Activated CD4-positive, alpha-beta T cell treated with anti-CD3 and anti-CD28 coated beads, Interleukin-2, amount 50 U/mL, for 4 hours (primary cell): ENCODE results near the gene SERPING1.
"Not testable (repeated sequence)": the region's sequence is repeated elsewhere in the genome, so short reads cannot be mapped to it uniquely, and the experiment has no call there.

Source experiments
- DNase-seq, 2 experiments: peaks; one replicate each; pipeline ENCODE4 v3.0.0-alpha.2; 2020

The SERPING1 gene

GRCh38 chr11:57638811-57639320, 41.4 kb downstream of the SERPING1 start:
- no peak for DNase-seq

DNA sequence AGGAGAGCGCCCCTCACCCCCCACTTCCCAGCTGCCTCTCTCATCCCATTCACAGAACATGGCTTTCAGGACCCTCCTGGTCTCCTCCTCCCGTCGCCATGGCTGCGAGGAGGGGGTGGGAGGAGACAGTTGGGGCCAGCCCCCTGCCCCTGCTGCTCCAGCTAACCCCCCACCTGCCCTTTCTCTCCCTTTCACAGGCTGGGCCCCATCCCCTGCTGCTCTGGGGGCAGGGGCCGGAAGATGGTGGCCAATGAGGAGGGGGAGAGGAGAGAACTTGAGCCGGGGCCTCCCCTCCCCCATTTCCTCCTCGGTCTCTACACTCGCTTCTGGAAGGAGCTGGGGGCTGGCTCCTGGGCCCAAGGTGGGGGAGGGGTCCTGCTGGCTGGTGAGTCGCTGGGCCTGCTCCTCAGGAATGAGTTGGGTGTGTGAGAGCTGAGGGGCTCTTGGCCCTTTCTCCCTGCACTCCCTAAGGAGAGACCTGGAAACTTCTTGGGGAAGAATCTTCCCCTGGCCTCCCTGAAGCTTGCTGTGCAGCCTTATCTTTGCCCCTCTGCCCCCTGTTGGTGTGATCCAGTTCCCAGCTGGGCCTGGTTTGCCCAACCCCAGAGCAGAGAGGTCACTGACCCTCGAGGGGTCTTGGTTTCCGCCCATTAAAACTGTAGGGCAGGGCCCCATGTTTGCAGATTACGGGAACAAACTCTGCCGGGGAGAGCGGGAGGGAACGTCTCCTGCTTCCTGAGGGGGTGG, 42.0 kb downstream of the SERPING1 start:
- DNase-seq: no peak

GRCh38 chr11:57640068-57640800, 42.7 kb downstream of the SERPING1 start:
- no peak for DNase-seq

DNA sequence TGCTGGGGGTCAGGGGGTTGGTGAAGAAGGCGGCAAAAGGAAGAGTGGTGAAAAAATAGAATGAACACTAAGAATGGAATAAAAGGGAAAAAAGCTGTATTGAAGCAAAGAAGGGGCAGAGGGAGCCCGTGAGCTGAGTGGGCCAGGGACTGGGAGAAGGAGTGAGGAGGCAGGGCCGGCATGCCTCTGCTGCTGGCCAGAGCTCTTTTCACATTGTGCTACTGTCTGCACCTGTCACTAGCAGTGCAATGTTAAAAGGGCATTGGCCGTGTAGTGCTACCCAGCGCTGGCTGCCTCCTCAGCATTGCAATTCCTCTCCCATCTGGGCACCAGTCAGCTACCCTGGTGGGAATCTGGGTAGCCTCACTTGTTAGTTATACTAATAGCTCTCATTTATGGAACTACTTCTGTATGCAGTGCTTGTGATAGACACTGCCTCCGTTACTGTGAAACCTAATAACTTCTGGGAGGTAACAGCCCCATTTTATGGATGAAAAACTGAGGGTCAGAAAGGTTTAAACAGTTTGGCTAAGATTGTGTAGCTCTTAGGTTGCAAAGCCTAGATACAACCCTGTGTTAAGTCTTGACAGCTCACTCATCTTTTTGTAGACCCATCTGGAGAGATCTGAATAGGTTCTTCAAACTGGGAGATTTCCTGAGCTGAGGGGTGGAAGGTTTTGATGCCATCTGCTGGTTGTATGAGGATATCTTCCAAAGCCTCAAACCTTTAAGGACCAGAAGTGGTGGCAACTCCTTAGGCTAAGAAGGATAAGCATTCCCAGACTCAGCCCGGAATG, 43.7 kb downstream of the SERPING1 start:
- no peak for DNase-seq

DNA sequence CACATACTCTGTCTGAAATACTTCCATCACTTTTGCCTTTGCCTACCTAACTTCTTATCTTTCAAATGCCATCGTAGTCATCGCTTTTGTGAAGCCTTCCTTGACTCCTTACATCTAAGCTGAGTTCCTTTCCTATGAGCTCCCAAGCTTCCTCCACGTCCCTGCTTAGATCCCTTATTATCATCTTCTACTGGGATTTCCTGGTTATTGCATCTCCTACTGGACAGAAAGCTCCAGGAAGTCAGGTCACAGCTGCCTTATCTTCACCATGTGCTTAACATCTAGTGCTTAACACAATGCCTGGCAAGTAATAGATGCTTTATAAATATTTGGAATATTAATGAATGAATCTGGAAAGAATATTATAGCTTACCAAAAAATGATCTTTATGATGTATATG, 46.3 kb downstream of the SERPING1 start:
- DNase-seq: no peak

GRCh38 chr11:57644748-57645688, 47.5 kb downstream of the SERPING1 start:
- DNase-seq: peak; percentile 87 to 88

DNA sequence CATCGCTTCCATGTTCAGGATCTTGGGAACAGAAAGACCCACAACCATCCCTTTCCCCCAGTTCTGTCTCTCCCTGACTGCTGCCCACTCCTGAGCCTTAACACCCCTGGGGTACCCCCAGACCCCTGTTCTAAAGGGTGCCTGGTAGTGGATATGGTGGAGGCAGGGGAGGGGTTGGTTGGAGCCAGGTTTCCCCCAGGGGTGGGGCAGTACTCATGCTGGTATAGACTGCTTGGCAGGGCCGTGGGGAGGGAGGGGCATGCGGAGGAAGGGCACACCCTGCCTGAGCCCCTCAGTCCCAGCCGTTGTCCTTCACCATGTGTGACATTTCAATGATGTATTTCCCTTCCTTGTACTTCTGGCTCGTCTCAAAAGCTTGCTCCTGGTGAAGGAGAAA, 48.2 kb downstream of the SERPING1 start:
- no peak for DNase-seq

- DNase-seq: no peak
Measured at GRCh38 chr11:57646194-57646798, 48.8 kb downstream of the SERPING1 start.

DNA sequence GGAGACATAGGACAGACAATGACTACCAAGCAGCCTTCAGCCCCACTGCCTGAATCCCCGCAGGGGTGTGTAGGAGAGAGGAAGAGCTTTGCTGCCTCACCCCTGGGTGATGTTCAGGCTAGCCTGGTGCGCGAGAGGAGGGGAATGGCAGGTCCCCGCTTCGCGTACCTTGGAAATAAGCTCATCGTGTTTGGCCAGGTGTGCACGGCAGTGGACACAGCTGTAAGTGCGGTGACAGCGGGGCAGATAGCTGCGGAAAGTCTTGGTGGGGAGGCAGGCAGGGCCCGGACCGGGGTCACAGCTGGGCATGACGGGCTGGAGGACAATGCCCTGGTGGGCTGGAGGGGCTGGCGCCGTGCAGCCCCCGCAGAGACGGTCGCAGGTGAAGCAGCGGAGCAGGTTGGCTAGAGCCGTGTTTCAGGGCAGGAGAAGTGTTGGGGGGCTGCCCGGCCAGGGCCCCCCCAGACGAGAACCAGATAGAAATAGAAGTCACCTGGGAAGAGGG, 49.4 kb downstream of the SERPING1 start:
- DNase-seq: no peak

DNA sequence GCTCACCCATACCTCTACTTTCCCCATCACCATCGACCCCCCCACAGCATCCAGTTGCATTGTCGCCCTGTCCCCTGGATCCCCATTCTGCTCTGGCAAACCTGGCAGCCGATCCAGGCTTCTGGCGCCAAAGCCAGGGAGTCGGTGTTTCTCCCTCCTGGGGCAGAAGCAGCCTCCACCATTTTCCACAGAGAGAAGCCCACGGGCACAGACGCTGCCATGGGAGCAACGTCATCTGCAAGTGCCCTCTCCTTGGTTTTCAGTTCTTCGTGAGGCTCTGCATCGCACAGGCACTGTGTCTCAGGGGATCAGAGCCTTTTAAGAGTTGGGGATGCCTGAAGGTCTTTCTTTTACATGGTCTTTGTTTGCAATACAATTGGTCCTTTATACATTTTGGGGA, 49.9 kb downstream of the SERPING1 start:
- no peak for DNase-seq

DNA sequence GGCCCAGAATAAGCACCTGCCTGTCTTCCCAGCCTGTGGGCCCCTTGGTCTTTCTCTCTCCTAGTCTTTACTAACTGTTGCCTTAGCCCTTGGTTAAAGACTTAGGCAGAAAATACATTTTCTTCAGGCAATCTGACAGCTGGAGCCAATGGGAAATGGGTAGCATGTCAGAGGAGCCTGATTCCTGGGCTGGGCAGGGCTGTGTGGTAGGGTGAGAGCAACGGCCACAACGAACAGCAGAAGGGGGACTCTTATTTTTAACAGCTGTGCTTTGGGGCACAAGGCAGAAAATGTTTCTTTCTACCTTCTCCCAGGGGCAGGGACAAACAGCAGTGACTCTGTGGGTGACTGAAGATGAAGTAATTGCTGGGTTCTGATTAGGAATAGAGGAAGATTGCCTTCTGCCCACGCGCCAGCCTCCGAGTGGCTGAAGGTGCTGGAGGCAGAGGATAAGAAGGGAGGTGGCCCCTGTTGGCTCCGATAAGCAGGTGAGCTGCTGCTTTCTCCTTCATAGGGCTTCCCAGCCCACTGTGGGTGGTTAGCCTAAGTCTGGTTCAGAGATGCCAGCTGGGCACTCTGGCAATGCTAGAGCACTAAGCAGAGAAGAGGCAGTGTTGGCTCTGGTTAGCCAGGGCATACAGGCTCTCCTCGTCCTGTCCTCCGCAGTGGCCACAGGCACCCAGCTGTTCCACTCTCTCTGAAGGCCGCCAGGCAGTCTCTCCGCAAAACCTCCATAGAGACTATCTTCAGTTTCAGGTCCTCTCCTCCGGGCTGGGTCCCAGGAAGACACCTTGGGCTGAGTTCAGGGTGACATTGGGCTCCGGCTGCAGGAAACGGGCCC, 50.7 kb downstream of the SERPING1 start:
- no peak for DNase-seq

- no peak for DNase-seq
Measured at GRCh38 chr11:57648801-57649735, 51.6 kb downstream of the SERPING1 start.

GRCh38 chr11:57649826-57650738, 52.6 kb downstream of the SERPING1 start, which contains the start of gene YPEL4:
TSS of gene YPEL4 (minus strand) at chr11:57649912. CDS start at chr11:57647107, 2,805 bp downstream.
- peak; percentile 54 to 63 for DNase-seq

DNA sequence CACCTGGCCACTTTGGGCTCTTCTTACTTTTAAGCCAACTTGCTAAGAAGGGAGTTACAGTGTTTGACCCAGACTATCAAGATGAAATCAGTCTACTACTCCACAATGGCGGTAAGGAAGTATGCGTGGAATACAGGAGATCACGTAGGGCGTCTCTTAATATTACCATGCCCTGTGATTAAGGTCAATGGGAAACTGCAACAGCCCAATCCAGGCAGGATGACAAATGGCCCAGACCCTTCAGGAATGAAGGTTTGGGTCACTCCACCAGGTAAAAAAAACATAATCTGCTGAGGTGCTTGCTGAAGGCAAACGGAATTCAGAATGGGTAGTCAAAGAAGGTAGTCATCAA, 53.2 kb downstream of the SERPING1 start:
- DNase-seq: no peak

- no peak for DNase-seq
Measured at GRCh38 chr11:57651408-57651807, 53.9 kb downstream of the SERPING1 start.

- not testable (repeated sequence) for DNase-seq
Measured at GRCh38 chr11:57652230-57652629, 54.7 kb downstream of the SERPING1 start.

DNA sequence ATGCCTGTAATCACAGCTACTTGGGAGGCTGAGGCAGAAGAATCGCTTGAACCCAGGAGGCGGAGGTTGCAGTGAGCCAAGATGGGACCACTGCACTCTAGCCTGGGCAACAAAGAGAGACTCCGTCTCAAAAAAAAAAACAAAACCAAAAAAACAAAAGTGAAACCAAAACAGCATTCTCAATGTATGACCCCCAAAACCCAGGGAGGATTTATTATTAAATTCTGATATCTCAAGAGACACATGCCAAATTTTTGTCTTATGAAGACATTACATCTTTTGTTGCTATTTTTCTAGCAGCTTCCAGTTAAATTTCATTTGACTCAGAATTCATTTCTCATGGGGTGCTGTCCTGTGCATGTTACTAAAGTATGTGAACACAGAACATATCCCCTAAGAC, 55.2 kb downstream of the SERPING1 start:
- no peak for DNase-seq

GRCh38 chr11:57653163-57653562, 55.7 kb downstream of the SERPING1 start:
- DNase-seq: no peak
